Breast epithelium (tissue), 4 donors: ENCODE results near the gene TLNRD1. TPM values are rescaled to one million over a fixed set of nuclear protein-coding genes. Genes with fewer than 3 reads are reported as not detected.
A peak's percentile ranks its signal among the peaks of the same experiment; 100 is the strongest.

Experiments
- DNase-seq, 2 donors: peaks; one replicate each; pipeline ENCODE4 v3.0.0-alpha.2; 2019; ENCODE audit warnings: low spot score in 2 of 2
- H3K27ac ChIP-seq, 2 donors: fragments of 200-600 bp; sonication (generic) in 1 of 2; one replicate each; pipeline ENCODE4 v1.5.1; 2016 to 2019; ENCODE audit warnings: mild to moderate bottlenecking in 1 of 2
- H3K27me3 ChIP-seq, 2 donors: fragments of 200-600 bp; sonication (generic) in 1 of 2; one replicate each; pipeline versions ENCODE4 v1.5.1 to v1.6.0; 2017 to 2019; ENCODE audit warnings: control low read depth in 1 of 2, mild to moderate bottlenecking in 1 of 2
- H3K36me3 ChIP-seq: fragments of 200-600 bp; one replicate; pipeline ENCODE4 v1.5.1; 2019
- H3K4me1 ChIP-seq, 2 donors: fragments of 200-600 bp; sonication (generic); one replicate each; pipeline ENCODE4 v1.5.1; 2016 to 2019; ENCODE audit warnings: control low read depth in 1 of 2
- H3K4me3 ChIP-seq, 3 donors: fragments of 200-600 bp; sonication (generic); 1 replicate in 2 of 3; 2 replicates in 1 of 3; pipeline ENCODE4 v1.5.1; 2016 to 2019; ENCODE audit warnings: mild to moderate bottlenecking in 3 of 3, moderate library complexity in 2 of 3
- H3K9me3 ChIP-seq, 2 donors: fragments of 200-600 bp; sonication (generic) in 1 of 2; one replicate each; pipeline ENCODE4 v1.5.1; 2016 to 2019; ENCODE audit warnings: control low read depth in 1 of 2
- CTCF ChIP-seq, 3 donors: fragments of 450-650 bp; IDR thresholded peaks; one replicate each; pipeline ENCODE4 v1.5.1; 2016 to 2017; ENCODE audit warnings: antibody characterized with exemption in 3 of 3, mild to moderate bottlenecking in 3 of 3, moderate library complexity in 3 of 3
- POLR2A ChIP-seq: fragments of 450-650 bp; IDR thresholded peaks from one replicate; pipeline ENCODE4 v1.6.1; 2016; ENCODE audit warnings: antibody characterized with exemption, mild to moderate bottlenecking, moderate library complexity
- POLR2AphosphoS5 ChIP-seq, 3 donors: sonication (generic); formaldehyde crosslinking; IDR thresholded peaks; one replicate each; pipeline ENCODE4 v1.6.1; 2017; ENCODE audit warnings: antibody characterized with exemption in 3 of 3
- intact Hi-C: fragments of 100-400 bp; cut with DNase I; formaldehyde crosslinking; loops from one replicate; pipeline ENCODE4 v1.15.1; 2023; ENCODE audit warnings: low total_unique reads
- total RNA-seq, 3 donors: library from RNA; depleted of rRNA; stranded (reverse); fragments of >200 nt; gene quantifications; one replicate each; pipeline ENCODE4 v1.1.0, GENCODE V29; 2016

The TLNRD1 gene
- total RNA-seq, 3 donors from 2014 or later = 15.1 to 21.6 (median 16.8) TPM

GRCh38 chr15:80967991-80968510 lies 32.7 kb upstream of the TLNRD1 start:
- TF ChIP-seq POLR2AphosphoS5 (IDR thresholded peaks at IDR 0.05) = no peak

GRCh38 chr15:80969316-80969715 lies 31.4 kb upstream of the TLNRD1 start:
- Histone ChIP-seq H3K27ac (no peak overlapping the region), H3K4me3 (no peak overlapping the region), H3K36me3 (no peaks in the 10 kb centered on the region), H3K27me3 (no peaks in the 10 kb centered on the region), H3K9me3 (no peaks in the 10 kb centered on the region), H3K4me1 (no peaks in the 10 kb centered on the region)
- intact Hi-C loops = no loop called here
- peak in 1 of 2 donors; percentile 15 for DNase-seq
- TF ChIP-seq CTCF (IDR thresholded peaks at IDR 0.05) = no peak
- no peak for TF ChIP-seq POLR2AphosphoS5 (IDR thresholded peaks at IDR 0.05)

More at GRCh38 chr15:80967991-80968510, 32.7 kb upstream of the TLNRD1 start:
- Histone ChIP-seq H3K27ac (no peak overlapping the region), H3K4me3 (no peak overlapping the region), H3K27me3 (no peaks in the 10 kb centered on the region), H3K9me3 (no peaks in the 10 kb centered on the region), H3K36me3 (no peaks in the 10 kb centered on the region), H3K4me1 (no peaks in the 10 kb centered on the region)
- no peak for DNase-seq
- intact Hi-C loops = no loop called here

GRCh38 chr15:80970018-80970657 lies 30.6 kb upstream of the TLNRD1 start:
- Histone ChIP-seq H3K4me1 (no peaks in the 10 kb centered on the region), H3K27ac (no peak overlapping the region), H3K9me3 (no peaks in the 10 kb centered on the region), H3K36me3 (no peaks in the 10 kb centered on the region), H3K27me3 (no peaks in the 10 kb centered on the region), H3K4me3 (no peak overlapping the region)
- TF ChIP-seq POLR2A (no peak), POLR2AphosphoS5 (IDR thresholded peaks at IDR 0.05) (no peak), CTCF (IDR thresholded peaks at IDR 0.05) (peak; percentile 37 to 85 (median 74))
- intact Hi-C loops = no loop called here
- DNase-seq = peak; percentile 5 to 66

- Histone ChIP-seq H3K27me3 (no peaks in the 10 kb centered on the region), H3K4me3 (no peak overlapping the region), H3K4me1 (no peaks in the 10 kb centered on the region), H3K36me3 (no peaks in the 10 kb centered on the region), H3K27ac (no peak overlapping the region), H3K9me3 (no peaks in the 10 kb centered on the region)
- no peak for TF ChIP-seq CTCF (IDR thresholded peaks at IDR 0.05)
- no peak for TF ChIP-seq POLR2AphosphoS5 (IDR thresholded peaks at IDR 0.05)
- peak in 1 of 2 donors; percentile 0 for DNase-seq
- intact Hi-C loops = no loop called here
These were observed 30.1 kb upstream of the TLNRD1 start for GRCh38 chr15:80970658-80971057.

GRCh38 chr15:80971143-80971542 lies 29.6 kb upstream of the TLNRD1 start:
- H3K36me3 ChIP-seq = no peaks in the 10 kb centered on the region
- H3K4me1 ChIP-seq = no peaks in the 10 kb centered on the region
- peak in 1 of 2 donors; percentile 5 for DNase-seq
- no peaks in the 10 kb centered on the region for H3K9me3 ChIP-seq
- no peak overlapping the region for H3K27ac ChIP-seq
- H3K4me3 ChIP-seq = no peak overlapping the region
- TF ChIP-seq POLR2A (no peak), CTCF (IDR thresholded peaks at IDR 0.05) (no peak), POLR2AphosphoS5 (IDR thresholded peaks at IDR 0.05) (no peak)
- H3K27me3 ChIP-seq = no peaks in the 10 kb centered on the region
- intact Hi-C loops = no loop called here
